Smooth muscle cell (in vitro differentiated cells): ENCODE measurements around the gene NADK2. TPM values are rescaled to one million over a fixed set of nuclear protein-coding genes. Genes with fewer than 3 reads are reported as not detected.
"Not testable (repeated sequence)": the region's sequence is repeated elsewhere in the genome, so short reads cannot be mapped to it uniquely, and the experiment has no call there.

Experiments
- DNase-seq: peaks from one replicate; lab custom pipeline; 2025; ENCODE audit not compliant: unreplicated experiment; lab: John Stamatoyannopoulos, UW
- H2AFZ ChIP-seq: fragments of 200-600 bp; sonication (generic); 2 replicates; pipeline ENCODE4 v1.6.0; 2016; ENCODE audit warnings: antibody characterized with exemption, low read depth, mild to moderate bottlenecking
- H3F3A ChIP-seq: fragments of 200-600 bp; sonication (generic); 2 replicates; pipeline ENCODE4 v1.6.0; 2017; ENCODE audit warnings: antibody characterized with exemption, low read depth
- H3K27ac ChIP-seq: fragments of 200-600 bp; sonication (generic); 2 replicates; pipeline ENCODE4 v1.5.1; 2016; ENCODE audit warnings: low read depth, mild to moderate bottlenecking
- H3K27me3 ChIP-seq: fragments of 200-600 bp; sonication (generic); 2 replicates; pipeline ENCODE4 v1.6.1; 2016; ENCODE audit warnings: low read depth, mild to moderate bottlenecking
- H3K36me3 ChIP-seq: fragments of 200-600 bp; sonication (generic); 2 replicates; pipeline ENCODE4 v1.5.1; 2016; ENCODE audit warnings: low read depth
- H3K4me1 ChIP-seq: fragments of 200-600 bp; sonication (generic); 2 replicates; pipeline ENCODE4 v1.5.1; 2016; ENCODE audit warnings: low read depth
- H3K4me2 ChIP-seq: fragments of 200-600 bp; sonication (generic); 2 replicates; pipeline ENCODE4 v1.6.0; 2016; ENCODE audit warnings: mild to moderate bottlenecking
- H3K4me3 ChIP-seq: fragments of 200-600 bp; sonication (generic); 2 replicates; pipeline ENCODE4 v1.5.1; 2016; ENCODE audit warnings: mild to moderate bottlenecking
- H3K79me2 ChIP-seq: fragments of 200-600 bp; sonication (generic); 2 replicates; pipeline ENCODE4 v1.6.0; 2016; ENCODE audit warnings: low read depth, mild to moderate bottlenecking
- H3K9ac ChIP-seq: fragments of 200-600 bp; sonication (generic); 2 replicates; pipeline ENCODE4 v1.6.0; 2016; ENCODE audit warnings: low read depth
- H3K9me3 ChIP-seq: fragments of 200-600 bp; sonication (generic); replicated peaks from 2 replicates; pipeline ENCODE4 v1.5.1; 2016; ENCODE audit warnings: low read depth
- H4K20me1 ChIP-seq: fragments of 200-600 bp; sonication (generic); 2 replicates; pipeline ENCODE4 v1.6.0; 2016; ENCODE audit warnings: low read depth
- WGBS: methylation state at CpG from one replicate; pipeline ENCODE4 v1.1.7; 2016; ENCODE audit warnings: low lambda C conversion rate; 5-methylcytosine and 5-hydroxymethylcytosine counted together
- polyA plus RNA-seq: library from polyadenylated mRNA; unstranded; fragments of >200 nt; fragmentation: Nextera tagmentation; extraction: Ambion mirVana; gene quantifications from 2 replicates; pipeline ENCODE4 v1.2.1, GENCODE V29; 2016
- total RNA-seq: library from RNA; depleted of rRNA; stranded (reverse); fragments of >200 nt; gene quantifications from 2 replicates; pipeline ENCODE4 v1.2.3, GENCODE V29; 2014
- TF ChIP-seq, protein P1 (sequence below): fragments of 200-600 bp; sonication (generic); IDR thresholded peaks from 2 replicates; pipeline ENCODE4 v1.5.1; 2017; ENCODE audit warnings: borderline replicate concordance, mild to moderate bottlenecking, antibody characterized with exemption; ENCODE audit not compliant: insufficient read depth, poor library complexity, severe bottlenecking

The NADK2 gene
- total and polyA plus RNA-seq, 2 experiments from 2014 or later = 26.7 to 27.2 TPM

DNA sequence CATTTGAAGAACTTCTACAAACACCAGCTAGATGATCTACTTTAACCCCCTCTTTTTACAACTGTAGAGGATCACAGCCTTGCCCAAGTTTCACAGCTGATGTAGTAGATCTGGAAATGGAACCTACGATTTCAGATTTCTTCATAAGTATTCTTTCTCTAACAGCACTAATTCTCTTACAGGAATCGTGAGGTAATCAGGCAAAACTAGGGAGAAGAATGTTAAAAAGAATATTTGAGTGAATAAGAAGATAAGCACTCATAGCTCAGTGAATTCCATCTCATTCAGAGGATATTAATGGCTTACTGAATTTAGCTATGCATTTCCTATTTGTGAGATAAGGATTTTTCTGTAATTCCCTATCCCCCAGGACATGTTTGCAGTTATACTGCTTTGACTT is 42.1 kb downstream of the NADK2 start:
- no peak overlapping the region for H2AFZ ChIP-seq
- H3K79me2 ChIP-seq = no peaks in the 10 kb centered on the region
- H3K27ac ChIP-seq = peak overlapping the region; percentile 54
- no peaks in the 10 kb centered on the region for H4K20me1 ChIP-seq
- no peak overlapping the region for H3K4me3 ChIP-seq
- DNase-seq = no peak
- H3K9me3 ChIP-seq = no peaks in the 10 kb centered on the region
- H3K36me3 ChIP-seq = no peaks in the 10 kb centered on the region
- WGBS = 22% methylated on average over 2 of the region's 2 CpGs
- no peak overlapping the region for H3K9ac ChIP-seq
- peak overlapping the region; percentile 73 for H3K4me2 ChIP-seq
- H3K4me1 ChIP-seq = peaks cover 7% of the 10 kb centered on the region
- no peaks in the 10 kb centered on the region for H3F3A ChIP-seq
- TF ChIP-seq, protein P1, sequence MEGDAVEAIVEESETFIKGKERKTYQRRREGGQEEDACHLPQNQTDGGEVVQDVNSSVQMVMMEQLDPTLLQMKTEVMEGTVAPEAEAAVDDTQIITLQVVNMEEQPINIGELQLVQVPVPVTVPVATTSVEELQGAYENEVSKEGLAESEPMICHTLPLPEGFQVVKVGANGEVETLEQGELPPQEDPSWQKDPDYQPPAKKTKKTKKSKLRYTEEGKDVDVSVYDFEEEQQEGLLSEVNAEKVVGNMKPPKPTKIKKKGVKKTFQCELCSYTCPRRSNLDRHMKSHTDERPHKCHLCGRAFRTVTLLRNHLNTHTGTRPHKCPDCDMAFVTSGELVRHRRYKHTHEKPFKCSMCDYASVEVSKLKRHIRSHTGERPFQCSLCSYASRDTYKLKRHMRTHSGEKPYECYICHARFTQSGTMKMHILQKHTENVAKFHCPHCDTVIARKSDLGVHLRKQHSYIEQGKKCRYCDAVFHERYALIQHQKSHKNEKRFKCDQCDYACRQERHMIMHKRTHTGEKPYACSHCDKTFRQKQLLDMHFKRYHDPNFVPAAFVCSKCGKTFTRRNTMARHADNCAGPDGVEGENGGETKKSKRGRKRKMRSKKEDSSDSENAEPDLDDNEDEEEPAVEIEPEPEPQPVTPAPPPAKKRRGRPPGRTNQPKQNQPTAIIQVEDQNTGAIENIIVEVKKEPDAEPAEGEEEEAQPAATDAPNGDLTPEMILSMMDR = no peak
- no peaks in the 10 kb centered on the region for H3K27me3 ChIP-seq

DNA sequence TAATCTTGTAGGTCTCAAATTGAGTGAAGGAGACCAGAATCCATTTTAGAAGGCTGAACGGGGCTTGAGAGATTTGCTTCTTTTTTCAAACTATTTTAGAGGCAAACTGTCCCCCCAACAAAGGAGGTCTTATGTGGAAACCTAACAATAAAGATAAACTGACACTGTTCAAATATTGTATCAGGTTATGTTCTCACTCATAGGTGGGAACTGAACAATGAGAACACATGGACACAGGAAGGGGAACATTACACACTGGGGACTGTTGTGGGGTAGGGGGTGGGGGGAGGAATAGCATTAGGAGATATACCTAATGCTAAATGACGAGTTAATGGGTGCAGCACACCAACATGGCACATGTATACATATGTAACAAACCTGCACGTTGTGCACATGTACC is 42.9 kb downstream of the NADK2 start:
- DNase-seq, H3K4me2 ChIP-seq, H3K36me3 ChIP-seq, H3F3A ChIP-seq, H2AFZ ChIP-seq, H3K79me2 ChIP-seq, H3K9me3 ChIP-seq, H3K9ac ChIP-seq, H3K4me3 ChIP-seq, H3K27ac ChIP-seq, H4K20me1 ChIP-seq, H3K4me1 ChIP-seq, H3K27me3 ChIP-seq: not testable (repeated sequence)
- WGBS = 85% methylated on average over 3 of the region's 3 CpGs

DNA sequence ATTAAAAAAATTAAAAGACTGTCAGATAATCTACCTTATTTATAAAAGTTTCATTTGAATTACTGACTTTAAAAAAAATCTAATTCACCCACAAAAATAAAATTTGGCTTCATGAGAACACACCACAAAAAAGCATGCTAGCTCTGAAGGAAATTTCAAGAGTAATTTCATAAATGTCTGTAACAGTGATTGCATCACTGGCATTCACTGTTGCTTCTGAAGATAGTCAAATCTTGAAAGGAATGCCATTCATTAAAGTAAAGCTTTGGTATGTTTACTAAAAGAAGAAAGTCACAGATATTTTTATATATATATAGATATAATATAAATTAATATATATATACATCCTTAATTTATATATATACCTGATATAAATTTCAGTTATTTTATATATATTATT is 43.4 kb downstream of the NADK2 start:
- Histone ChIP-seq H4K20me1 (no peaks in the 10 kb centered on the region), H3K4me2 (no peak overlapping the region), H3K27ac (no peak overlapping the region), H3K9ac (no peak overlapping the region), H3K4me1 (peaks cover 7% of the 10 kb centered on the region), H3K36me3 (no peaks in the 10 kb centered on the region), H3K4me3 (no peak overlapping the region), H3K27me3 (no peaks in the 10 kb centered on the region), H3F3A (no peaks in the 10 kb centered on the region), H3K9me3 (no peaks in the 10 kb centered on the region), H2AFZ (no peak overlapping the region), H3K79me2 (no peaks in the 10 kb centered on the region)
- DNase-seq = no peak
- TF ChIP-seq, protein P1 = no peak

DNA sequence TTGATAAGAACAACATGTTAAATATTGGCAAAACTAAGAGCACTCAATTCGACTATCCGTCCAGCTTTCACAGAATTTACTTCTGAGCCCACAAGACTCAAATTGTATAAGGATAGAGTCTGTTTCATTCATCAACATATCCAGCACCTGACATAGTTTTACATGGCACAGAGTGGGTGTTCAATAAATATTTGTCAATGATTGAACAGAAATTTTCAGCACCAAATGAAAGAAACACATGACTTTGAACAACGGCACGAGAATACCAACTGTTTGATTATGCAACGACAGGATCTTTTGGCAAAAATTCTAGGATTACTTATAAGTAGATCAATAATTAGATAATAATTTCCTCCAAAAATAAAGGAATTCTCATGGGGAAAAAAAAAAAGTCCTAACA is 48.0 kb downstream of the NADK2 start:
- H3K79me2 ChIP-seq = no peaks in the 10 kb centered on the region
- TF ChIP-seq, protein P1 = no peak
- no peak overlapping the region for H3K4me3 ChIP-seq
- H3K4me1 ChIP-seq = no peaks in the 10 kb centered on the region
- no peak overlapping the region for H2AFZ ChIP-seq
- no peak for DNase-seq
- no peak overlapping the region for H3K4me2 ChIP-seq
- no peaks in the 10 kb centered on the region for H3K9me3 ChIP-seq
- over 99% methylated on average over 5 of the region's 5 CpGs for WGBS
- H3K9ac ChIP-seq = no peak overlapping the region
- no peaks in the 10 kb centered on the region for H3K27me3 ChIP-seq
- no peaks in the 10 kb centered on the region for H4K20me1 ChIP-seq
- peaks cover 4% of the 10 kb centered on the region for H3F3A ChIP-seq
- H3K36me3 ChIP-seq = peaks cover 4% of the 10 kb centered on the region
- no peak overlapping the region for H3K27ac ChIP-seq

DNA sequence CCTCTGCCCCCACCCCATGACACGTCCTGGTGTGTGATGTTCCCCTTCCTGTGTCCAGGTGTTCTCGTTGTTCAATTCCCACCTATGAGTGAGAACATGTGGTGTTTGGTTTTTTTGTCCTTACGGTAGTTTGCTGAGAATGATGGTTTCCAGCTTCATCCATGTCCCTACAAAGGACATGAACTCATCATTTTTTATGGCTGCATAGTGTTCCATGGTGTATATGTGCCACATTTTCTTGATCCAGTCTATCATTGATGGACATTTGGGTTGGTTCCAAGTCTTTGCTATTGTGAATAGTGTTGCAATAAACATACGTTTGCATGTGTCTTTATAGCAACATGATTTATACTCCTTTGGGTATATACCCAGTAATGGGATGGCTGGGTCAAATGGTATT is 57.3 kb downstream of the NADK2 start:
- H3K4me3 ChIP-seq, H3K27ac ChIP-seq, H3F3A ChIP-seq, H3K79me2 ChIP-seq, H3K27me3 ChIP-seq, DNase-seq, H3K9ac ChIP-seq, H3K4me1 ChIP-seq, H4K20me1 ChIP-seq, H3K9me3 ChIP-seq, H3K4me2 ChIP-seq, H2AFZ ChIP-seq, H3K36me3 ChIP-seq: not testable (repeated sequence)
- 98% methylated on average over 3 of the region's 4 CpGs for WGBS
